Ammon's horn (tissue), 1 donor: ENCODE measurements around the gene KMT2A.
"Not testable (repeated sequence)": the region's sequence is repeated elsewhere in the genome, so short reads cannot be mapped to it uniquely, and the experiment has no call there.

Source experiments
- DNase-seq: peaks from one replicate; pipeline ENCODE4 v3.0.0-alpha.2; 2016; ENCODE audit warnings: low spot score

KMT2A gene

GRCh38 chr11:118435290-118435892, 901 bp upstream of the KMT2A start:
- DNase-seq: peak; percentile 65

GRCh38 chr11:118436639-118437207, 431 bp downstream of the KMT2A start:
- no peak for DNase-seq

- peak; percentile 57 for DNase-seq
Measured at GRCh38 chr11:118437208-118438125, 1.2 kb downstream of the KMT2A start.

GRCh38 chr11:118438314-118438931, 2.1 kb downstream of the KMT2A start:
- peak; percentile 85 for DNase-seq

- no peak for DNase-seq
Measured at GRCh38 chr11:118439646-118440045, 3.4 kb downstream of the KMT2A start.

- peak; percentile 64 for DNase-seq
Measured at GRCh38 chr11:118441770-118442275, 5.5 kb downstream of the KMT2A start.

GRCh38 chr11:118442301-118442700, 6.0 kb downstream of the KMT2A start:
- no peak for DNase-seq

- DNase-seq: no peak
Measured at GRCh38 chr11:118442908-118443589, 6.8 kb downstream of the KMT2A start.

- no peak for DNase-seq
Measured at GRCh38 chr11:118443590-118444218, 7.4 kb downstream of the KMT2A start.

- no peak for DNase-seq
Measured at GRCh38 chr11:118447423-118447822, 11.1 kb downstream of the KMT2A start.

GRCh38 chr11:118448294-118448693, 12.0 kb downstream of the KMT2A start:
- no peak for DNase-seq

- no peak for DNase-seq
Measured at GRCh38 chr11:118449316-118449918, 13.1 kb downstream of the KMT2A start.

GRCh38 chr11:118450451-118450850, 14.2 kb downstream of the KMT2A start:
- DNase-seq: no peak

- DNase-seq: no peak
Measured at GRCh38 chr11:118462178-118462577, 25.9 kb downstream of the KMT2A start.

- not testable (repeated sequence) for DNase-seq
Measured at GRCh38 chr11:118468968-118469367, 32.7 kb downstream of the KMT2A start.

GRCh38 chr11:118471030-118471429, 34.7 kb downstream of the KMT2A start:
- no peak for DNase-seq

GRCh38 chr11:118473537-118473936, 37.2 kb downstream of the KMT2A start:
- no peak for DNase-seq

GRCh38 chr11:118476676-118477075, 40.4 kb downstream of the KMT2A start:
- no peak for DNase-seq

GRCh38 chr11:118481238-118481637, 44.9 kb downstream of the KMT2A start:
- not testable (repeated sequence) for DNase-seq

GRCh38 chr11:118484405-118484804, 48.1 kb downstream of the KMT2A start:
- DNase-seq: no peak

- DNase-seq: no peak
Measured at GRCh38 chr11:118485273-118485672, 49.0 kb downstream of the KMT2A start.
